Activated CD4-positive, CD25-positive, alpha-beta regulatory T cell treated with anti-CD3 and anti-CD28 coated beads, Interleukin-2, amount 50 U/mL, for 24 hours (primary cell): ENCODE measurements around the gene TAGLN.

Experiments
- ATAC-seq, 2 donors: fragments of 150-1000 bp; cut with Tn5 transposase; one replicate each; pipeline ENCODE4 v1.10.0; 2021; ENCODE audit warnings: mild to moderate bottlenecking in 1 of 2, moderate library complexity in 1 of 2

Gene TAGLN

GRCh38 chr11:117232092-117232878 is 33.1 kb downstream of the TAGLN start, which contains the start of gene RNF214:
Gene RNF214, plus strand, starts transcription at chr11:117232671. Its CDS starts 1,602 bp downstream, at chr11:117234273.
- ATAC-seq, result peak; percentile 72 to 80

DNA sequence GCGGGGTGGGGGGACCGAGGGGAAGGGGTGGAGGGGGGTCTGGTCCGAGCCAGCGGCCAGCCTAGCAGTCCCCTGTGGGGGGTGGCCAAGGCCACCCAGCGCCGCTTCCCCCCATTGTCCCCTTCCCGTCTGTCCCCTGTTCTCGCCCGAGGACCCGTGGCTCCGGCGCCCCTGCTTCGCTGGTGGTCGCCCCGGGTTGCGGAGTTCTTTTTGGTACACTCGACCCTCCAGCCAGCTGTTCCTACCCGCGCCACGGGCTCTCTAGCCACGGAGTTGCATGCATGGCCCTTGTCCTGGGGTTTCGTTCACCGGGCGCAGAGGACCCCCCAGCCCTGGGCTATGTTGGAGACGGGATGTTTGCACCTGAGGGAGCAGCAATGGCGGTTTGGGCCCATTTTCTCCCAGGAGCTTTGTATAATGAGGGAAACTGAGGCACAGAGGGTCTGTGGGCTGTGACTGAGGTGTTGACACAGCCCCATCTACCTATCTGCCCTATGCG is 33.8 kb downstream of the TAGLN start:
- ATAC-seq, result no peak

DNA sequence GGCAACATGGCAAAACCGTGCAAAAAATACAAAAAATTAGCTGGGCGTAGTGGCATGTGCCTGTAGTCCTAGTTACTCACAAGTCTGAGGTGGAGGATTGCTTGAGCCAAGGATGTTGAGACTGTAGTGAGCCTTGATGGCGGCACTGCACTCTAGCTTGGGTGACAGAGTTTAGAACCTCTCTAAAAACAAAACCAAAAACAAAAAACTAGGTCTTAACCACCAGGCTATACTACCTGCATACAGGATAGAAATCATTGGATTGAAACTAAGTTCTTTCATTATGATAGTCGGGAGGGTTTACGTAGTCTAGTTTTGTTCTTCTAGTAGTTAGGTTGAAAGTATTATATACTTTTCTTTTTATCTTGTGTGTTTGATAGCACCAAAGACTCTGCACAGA is 39.1 kb downstream of the TAGLN start:
- ATAC-seq, result no peak

- ATAC-seq, result no peak
Measured at GRCh38 chr11:117239295-117239694, 40.1 kb downstream of the TAGLN start.

DNA sequence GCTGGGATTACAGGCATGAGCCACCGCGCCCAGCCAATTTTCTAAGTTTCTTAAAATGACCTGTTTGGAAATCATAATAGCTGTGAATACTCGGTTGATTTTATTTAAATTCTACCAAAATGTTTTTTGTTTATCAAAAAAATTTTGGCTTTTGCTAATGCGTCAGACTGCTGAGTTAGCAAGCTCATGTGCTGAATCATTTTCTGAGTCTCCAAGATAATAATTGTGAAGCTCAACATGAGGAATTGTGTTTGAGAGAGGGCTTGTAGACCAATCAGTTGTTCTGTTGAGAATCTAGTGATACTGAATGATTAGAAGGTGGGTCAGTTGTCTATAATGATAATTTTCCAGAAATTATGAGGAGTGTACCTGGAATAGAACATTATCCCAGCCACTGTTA is 49.2 kb downstream of the TAGLN start:
- no peak for ATAC-seq

GRCh38 chr11:117249571-117249970 is 50.4 kb downstream of the TAGLN start:
- ATAC-seq, result no peak

DNA sequence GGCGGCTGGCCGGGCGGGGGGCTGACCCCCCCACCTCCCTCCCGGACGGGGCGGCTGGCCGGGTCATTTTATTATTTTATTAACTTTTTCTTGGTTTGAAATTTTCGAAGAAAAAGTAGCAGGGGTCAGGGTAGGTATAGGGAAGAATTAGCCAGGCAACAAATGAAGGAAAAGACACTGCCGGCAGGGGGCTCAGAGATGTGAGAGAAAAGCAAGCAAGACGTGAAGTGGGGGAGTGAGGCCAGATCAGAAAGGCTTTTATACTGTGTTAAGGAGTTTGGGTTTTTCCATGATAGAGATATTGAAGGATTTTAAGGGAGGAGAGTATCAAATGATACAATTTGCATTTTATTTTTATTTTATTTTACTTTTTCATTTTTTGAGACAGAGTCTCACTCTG is 52.3 kb downstream of the TAGLN start:
- ATAC-seq, result no peak

- ATAC-seq, result no peak
Measured at GRCh38 chr11:117255966-117256365, 56.8 kb downstream of the TAGLN start.

DNA sequence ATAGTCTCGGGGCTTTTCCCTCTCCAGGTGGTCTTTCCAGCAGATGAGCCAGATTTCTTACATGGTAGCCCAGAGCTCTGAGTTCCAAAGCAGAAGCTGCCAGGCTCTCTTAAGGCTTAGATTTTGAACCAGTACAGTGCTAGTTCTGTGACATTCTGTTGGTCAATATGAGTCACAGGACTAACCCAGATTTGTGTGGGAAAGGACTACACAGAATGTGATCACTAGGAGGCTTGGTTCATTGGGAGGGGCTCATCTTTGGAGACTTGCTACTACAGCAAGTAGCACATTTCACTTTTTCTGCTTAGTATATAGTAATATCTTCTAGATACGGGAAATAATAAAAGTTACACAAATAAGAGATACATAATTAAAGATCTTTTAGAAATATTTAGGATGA is 57.4 kb downstream of the TAGLN start:
- ATAC-seq, result no peak
